ENCODE data around the gene TCF7. TPM values are rescaled to one million over a fixed set of nuclear protein-coding genes. Genes with fewer than 3 reads are reported as not detected.

The TCF7 gene
- total RNA-seq, 6 experiments from 2014 or later = 0.99 to 3.9 (median 3.2) TPM

GRCh38 chr5:134082264-134082992 is 32.1 kb upstream of the TCF7 start:
- no peak for DNase-seq
- TF ChIP-seq, protein P1, sequence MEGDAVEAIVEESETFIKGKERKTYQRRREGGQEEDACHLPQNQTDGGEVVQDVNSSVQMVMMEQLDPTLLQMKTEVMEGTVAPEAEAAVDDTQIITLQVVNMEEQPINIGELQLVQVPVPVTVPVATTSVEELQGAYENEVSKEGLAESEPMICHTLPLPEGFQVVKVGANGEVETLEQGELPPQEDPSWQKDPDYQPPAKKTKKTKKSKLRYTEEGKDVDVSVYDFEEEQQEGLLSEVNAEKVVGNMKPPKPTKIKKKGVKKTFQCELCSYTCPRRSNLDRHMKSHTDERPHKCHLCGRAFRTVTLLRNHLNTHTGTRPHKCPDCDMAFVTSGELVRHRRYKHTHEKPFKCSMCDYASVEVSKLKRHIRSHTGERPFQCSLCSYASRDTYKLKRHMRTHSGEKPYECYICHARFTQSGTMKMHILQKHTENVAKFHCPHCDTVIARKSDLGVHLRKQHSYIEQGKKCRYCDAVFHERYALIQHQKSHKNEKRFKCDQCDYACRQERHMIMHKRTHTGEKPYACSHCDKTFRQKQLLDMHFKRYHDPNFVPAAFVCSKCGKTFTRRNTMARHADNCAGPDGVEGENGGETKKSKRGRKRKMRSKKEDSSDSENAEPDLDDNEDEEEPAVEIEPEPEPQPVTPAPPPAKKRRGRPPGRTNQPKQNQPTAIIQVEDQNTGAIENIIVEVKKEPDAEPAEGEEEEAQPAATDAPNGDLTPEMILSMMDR (IDR thresholded peaks at IDR 0.05) = no peak
- Mint-ChIP-seq H3K9me3 (no peaks in the 10 kb centered on the region), H3K27ac (no peak overlapping the region), H3K4me3 (no peak overlapping the region), H3K27me3 (ENCODE audit: insufficient read depth) (peaks cover 25% of the 10 kb centered on the region), H3K4me1 (ENCODE audit: low read depth) (no peaks in the 10 kb centered on the region), H3K36me3 (ENCODE audit: low read depth) (no peaks in the 10 kb centered on the region)

- no peak for DNase-seq
Observed at GRCh38 chr5:134083517-134083916, 31.0 kb upstream of the TCF7 start.

GRCh38 chr5:134084022-134084565 is 30.4 kb upstream of the TCF7 start:
- TF ChIP-seq, protein P1 (IDR thresholded peaks at IDR 0.05) = no peak
- Mint-ChIP-seq H3K4me3 (no peak overlapping the region), H3K4me1 (ENCODE audit: low read depth) (no peaks in the 10 kb centered on the region), H3K9me3 (no peaks in the 10 kb centered on the region), H3K36me3 (ENCODE audit: low read depth) (no peaks in the 10 kb centered on the region), H3K27ac (no peak overlapping the region), H3K27me3 (ENCODE audit: insufficient read depth) (peaks cover 21% of the 10 kb centered on the region)
- DNase-seq = no peak

More at GRCh38 chr5:134083517-134083916, 31.0 kb upstream of the TCF7 start:
- Mint-ChIP-seq H3K27ac (no peak overlapping the region), H3K9me3 (no peaks in the 10 kb centered on the region), H3K4me1 (ENCODE audit: low read depth) (no peaks in the 10 kb centered on the region), H3K36me3 (ENCODE audit: low read depth) (no peaks in the 10 kb centered on the region), H3K27me3 (ENCODE audit: insufficient read depth) (peaks cover 20% of the 10 kb centered on the region), H3K4me3 (no peak overlapping the region)
- TF ChIP-seq, protein P1 (IDR thresholded peaks at IDR 0.05) = no peak

- H3K27me3 Mint-ChIP-seq (ENCODE audit: insufficient read depth) = peaks cover 24% of the 10 kb centered on the region
- H3K9me3 Mint-ChIP-seq = no peaks in the 10 kb centered on the region
- no peaks in the 10 kb centered on the region for H3K36me3 Mint-ChIP-seq (ENCODE audit: low read depth)
- H3K27ac Mint-ChIP-seq = no peak overlapping the region
- TF ChIP-seq, protein P1 (IDR thresholded peaks at IDR 0.05) = no peak
- no peak for DNase-seq
- H3K4me3 Mint-ChIP-seq = no peak overlapping the region
- no peaks in the 10 kb centered on the region for H3K4me1 Mint-ChIP-seq (ENCODE audit: low read depth)
Observed at GRCh38 chr5:134084570-134084969, 29.9 kb upstream of the TCF7 start.

- no peak overlapping the region for H3K27ac Mint-ChIP-seq
- no peaks in the 10 kb centered on the region for H3K9me3 Mint-ChIP-seq
- peaks cover 33% of the 10 kb centered on the region for H3K27me3 Mint-ChIP-seq (ENCODE audit: insufficient read depth)
- H3K4me1 Mint-ChIP-seq (ENCODE audit: low read depth) = no peaks in the 10 kb centered on the region
- no peak overlapping the region for H3K4me3 Mint-ChIP-seq
- no peaks in the 10 kb centered on the region for H3K36me3 Mint-ChIP-seq (ENCODE audit: low read depth)
- DNase-seq = no peak
- TF ChIP-seq, protein P1 (IDR thresholded peaks at IDR 0.05) = no peak
Observed at GRCh38 chr5:134085411-134085810, 29.1 kb upstream of the TCF7 start.

All from HFFc6 (cell line).